ENCODE results near the gene ZFPL1.
A peak's percentile ranks its signal among the peaks of the same experiment; 100 is the strongest.
"Not testable (repeated sequence)": the region's sequence is repeated elsewhere in the genome, so short reads cannot be mapped to it uniquely, and the experiment has no call there.

The ZFPL1 gene

DNA sequence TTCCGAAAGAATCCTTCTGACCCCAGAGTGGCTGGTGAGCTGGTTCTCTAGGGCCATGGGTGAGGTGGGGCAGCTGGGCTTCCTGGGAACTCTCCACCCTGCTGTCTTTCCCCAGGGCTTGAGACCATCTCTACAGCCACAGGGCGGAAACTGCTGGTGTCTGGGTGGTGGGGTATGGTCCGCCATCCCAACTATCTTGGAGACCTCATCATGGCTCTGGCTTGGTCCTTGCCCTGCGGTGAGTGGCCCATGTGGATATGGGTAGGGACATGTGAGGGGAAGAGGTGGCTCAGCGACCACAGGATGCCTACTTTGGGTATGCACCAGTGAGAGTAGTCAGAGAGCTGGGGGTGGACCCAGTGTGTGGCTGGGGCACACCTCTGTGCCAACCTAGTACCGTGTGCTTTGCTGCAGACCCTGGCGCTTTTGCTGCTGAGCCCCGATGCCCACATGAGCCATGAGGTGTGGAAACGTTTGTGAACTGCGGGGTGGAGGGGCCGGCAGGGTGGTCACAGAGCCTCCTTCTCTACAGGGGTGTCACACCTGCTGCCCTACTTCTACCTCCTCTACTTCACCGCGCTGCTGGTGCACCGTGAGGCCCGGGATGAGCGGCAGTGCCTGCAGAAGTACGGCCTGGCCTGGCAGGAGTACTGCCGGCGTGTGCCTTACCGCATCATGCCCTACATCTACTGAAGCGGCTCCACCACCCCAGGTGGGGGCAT lies 31.5 kb downstream of the ZFPL1 start:
- DNase-seq (ENCODE audit: low read depth), result no peak

GRCh38 chr11:65116370-65117205 lies 32.6 kb downstream of the ZFPL1 start:
- DNase-seq (ENCODE audit: low read depth), result peak; percentile 67

- DNase-seq (ENCODE audit: low read depth), result peak; percentile 100
These were observed 33.4 kb downstream of the ZFPL1 start, which contains the start of gene ZNHIT2 for GRCh38 chr11:65117206-65118096. Gene ZNHIT2, minus strand, starts transcription at chr11:65117701. Its CDS starts 48 bp downstream, at chr11:65117653.

DNA sequence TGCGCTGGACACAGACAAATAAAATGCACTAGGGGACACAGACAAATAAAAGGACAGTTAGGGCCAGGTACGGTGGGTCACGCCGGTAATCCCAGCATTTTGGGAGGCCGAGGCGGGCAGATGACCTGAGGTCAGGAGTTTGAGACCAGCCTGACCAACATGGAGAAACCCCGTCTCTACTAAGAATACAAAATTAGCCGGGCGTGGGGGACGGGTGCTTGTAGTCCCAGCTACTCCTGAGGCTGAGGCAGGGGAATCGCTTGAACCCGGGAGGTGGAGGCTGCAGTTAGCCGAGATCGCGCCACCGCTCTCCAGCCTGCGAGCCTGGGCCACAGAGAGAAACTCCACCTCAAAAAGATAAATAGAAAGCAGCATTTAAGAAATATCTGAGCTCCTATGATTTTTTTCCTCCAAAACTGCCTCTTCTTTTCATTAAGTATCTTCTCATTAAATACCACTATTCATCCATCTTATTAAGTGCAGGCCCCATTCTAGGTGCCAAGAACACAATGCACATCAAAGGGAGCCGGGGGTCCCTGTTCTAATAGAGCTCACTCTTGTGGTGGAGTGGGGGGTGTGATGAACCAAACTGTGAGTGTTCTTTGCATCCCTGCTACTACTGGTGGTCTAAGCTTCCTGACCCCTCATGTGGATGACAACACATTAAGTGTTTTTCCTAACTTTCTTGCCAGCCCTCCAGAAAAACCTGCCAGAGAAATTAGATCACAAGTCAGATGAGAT lies 34.2 kb downstream of the ZFPL1 start:
- no peak for DNase-seq (ENCODE audit: low read depth)

DNA sequence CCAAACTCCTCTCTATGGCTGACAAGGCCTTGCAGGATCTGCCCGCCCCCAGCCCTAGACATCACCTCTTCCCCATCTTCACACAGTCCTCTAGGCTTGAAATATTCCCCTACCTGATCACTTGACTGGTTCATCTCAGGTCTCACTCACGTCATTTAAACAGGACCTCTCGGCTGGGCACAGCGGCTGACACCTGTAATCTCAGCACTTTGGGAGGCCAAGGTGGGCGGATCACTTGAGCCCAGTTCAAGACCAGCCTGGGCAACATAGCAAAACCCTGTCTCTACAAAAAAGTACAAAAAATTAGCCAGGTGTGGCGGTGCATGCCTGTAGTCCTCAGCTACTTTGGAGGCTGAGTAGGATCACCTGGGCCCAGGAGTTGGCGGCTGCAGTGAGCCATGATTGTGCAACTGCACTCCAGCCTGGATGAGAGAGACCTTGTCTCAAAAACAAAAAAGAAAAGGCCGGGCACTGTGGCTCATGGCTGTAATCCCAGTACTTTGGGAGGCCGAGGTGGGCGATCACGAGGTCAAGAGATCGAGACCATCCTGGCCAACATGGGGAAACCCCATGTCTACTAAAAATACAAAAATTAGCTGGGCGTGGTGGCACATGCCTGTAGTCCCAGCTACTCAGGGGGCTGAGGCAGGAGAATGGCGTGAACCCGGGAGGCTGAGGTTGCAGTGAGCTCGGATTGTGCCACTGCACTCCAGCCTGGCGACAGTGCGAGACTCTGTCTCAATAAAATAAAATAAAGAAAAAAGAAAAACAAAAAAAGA lies 35.1 kb downstream of the ZFPL1 start:
- not testable (repeated sequence) for DNase-seq (ENCODE audit: low read depth)

DNA sequence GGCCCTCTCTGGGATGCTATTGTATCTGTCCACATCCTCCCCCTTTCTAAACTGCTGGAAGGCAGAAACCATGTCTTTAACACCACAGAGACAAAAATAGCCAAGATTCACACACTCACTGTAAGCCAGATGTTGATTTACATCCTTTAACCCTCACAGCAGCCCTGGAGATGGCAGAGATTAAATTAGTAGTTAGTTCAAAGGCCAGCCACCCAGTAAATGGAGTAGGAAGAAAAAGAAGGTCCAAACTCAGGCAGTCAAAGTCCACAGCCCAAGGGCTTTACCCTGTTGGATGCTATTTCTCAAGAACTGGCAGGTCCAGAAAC lies 35.6 kb downstream of the ZFPL1 start:
- no peak for DNase-seq (ENCODE audit: low read depth)

- DNase-seq (ENCODE audit: low read depth), result no peak
These were observed 36.8 kb downstream of the ZFPL1 start for GRCh38 chr11:65120831-65121230.

GRCh38 chr11:65121447-65121864 lies 37.4 kb downstream of the ZFPL1 start:
- no peak for DNase-seq (ENCODE audit: low read depth)

DNA sequence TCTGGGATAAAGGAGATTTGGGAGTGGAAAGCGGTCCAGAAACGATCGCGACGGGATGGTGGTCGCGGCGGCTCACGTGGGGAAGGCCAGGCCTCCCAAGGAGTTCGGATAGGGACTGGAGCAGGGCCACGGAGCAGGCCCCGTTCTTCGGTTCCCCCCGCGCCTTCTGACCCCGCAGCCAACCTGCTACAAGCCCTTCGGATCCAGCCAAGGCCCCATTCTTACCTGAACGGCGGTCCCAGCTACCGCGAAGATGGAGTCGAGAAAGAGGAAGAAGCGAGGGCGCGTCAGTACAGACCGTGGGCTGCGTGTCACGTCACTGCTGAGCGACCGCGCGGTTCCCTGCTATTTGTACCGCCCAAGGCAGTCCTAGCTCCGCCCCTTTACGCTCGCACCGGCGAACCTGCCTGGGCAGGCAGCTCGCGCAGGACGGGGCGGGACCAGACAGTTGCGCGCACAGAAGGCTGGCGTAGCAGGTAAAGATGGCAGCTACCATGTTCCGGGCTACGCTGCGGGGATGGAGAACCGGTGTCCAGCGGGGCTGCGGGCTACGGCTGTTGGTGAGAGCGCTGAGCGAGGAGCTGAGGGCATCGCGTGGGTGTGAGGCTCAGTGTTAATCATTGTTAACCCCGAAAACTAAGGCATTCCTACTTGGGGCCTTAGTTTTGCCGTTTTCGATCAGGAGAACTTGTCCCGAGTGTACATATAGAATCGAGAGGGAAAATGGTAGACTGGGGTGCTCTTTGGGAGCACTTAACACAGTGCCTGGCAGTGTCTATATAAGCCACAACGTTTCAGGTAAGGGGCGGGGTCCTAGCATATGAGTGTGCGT lies 38.1 kb downstream of the ZFPL1 start, which contains the start of the genes FAU and MRPL49:
TSS of gene FAU (minus strand) at position 270 of the 832 bp plus-strand sequence. CDS start 321 bp downstream, outside the sequence.
TSS of gene MRPL49 (plus strand) at position 457 of the 832 bp plus-strand sequence. CDS start at position 483, 26 bp downstream.
- DNase-seq (ENCODE audit: low read depth), result peak; percentile 98

GRCh38 chr11:65124480-65125196 lies 40.6 kb downstream of the ZFPL1 start:
- no peak for DNase-seq (ENCODE audit: low read depth)

DNA sequence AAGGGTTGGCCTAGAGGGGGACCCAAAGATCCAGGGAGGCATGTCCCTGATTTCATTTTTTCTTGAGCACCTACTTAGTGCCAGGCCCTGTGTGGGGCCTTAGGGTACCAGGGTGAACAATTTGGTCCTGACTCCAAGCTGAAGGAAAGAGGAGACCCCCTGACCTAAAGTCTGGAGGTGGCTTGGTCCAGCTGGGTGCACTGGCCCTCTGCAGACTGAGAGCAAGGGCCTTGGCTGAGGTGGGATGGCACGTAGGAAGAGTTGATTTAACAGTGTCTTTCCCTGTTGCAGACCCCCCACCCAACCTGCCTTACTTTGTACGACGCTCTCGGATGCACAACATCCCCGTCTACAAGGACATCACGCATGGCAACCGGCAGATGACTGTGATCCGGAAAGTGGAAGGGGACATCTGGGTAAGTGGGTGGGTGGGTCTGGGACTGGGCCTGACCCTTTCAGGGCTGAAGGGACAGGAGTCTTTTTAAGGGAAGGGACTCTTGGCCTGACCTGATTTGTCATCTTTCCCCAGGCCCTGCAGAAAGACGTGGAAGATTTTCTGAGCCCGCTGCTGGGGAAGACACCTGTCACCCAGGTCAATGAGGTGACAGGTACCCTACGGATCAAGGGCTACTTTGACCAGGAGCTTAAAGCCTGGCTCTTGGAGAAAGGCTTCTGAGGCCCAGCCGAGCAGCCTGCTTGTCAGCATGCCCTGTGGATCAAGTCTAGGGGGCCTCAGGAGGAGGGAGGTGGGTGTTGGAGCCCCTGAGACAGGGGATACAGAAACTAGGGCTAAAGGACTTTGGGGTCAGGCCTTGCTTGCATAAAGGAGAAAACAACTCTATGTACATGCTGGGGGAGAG lies 41.4 kb downstream of the ZFPL1 start:
- no peak for DNase-seq (ENCODE audit: low read depth)

GRCh38 chr11:65126624-65127274 lies 42.7 kb downstream of the ZFPL1 start:
- DNase-seq (ENCODE audit: low read depth), result no peak

DNA sequence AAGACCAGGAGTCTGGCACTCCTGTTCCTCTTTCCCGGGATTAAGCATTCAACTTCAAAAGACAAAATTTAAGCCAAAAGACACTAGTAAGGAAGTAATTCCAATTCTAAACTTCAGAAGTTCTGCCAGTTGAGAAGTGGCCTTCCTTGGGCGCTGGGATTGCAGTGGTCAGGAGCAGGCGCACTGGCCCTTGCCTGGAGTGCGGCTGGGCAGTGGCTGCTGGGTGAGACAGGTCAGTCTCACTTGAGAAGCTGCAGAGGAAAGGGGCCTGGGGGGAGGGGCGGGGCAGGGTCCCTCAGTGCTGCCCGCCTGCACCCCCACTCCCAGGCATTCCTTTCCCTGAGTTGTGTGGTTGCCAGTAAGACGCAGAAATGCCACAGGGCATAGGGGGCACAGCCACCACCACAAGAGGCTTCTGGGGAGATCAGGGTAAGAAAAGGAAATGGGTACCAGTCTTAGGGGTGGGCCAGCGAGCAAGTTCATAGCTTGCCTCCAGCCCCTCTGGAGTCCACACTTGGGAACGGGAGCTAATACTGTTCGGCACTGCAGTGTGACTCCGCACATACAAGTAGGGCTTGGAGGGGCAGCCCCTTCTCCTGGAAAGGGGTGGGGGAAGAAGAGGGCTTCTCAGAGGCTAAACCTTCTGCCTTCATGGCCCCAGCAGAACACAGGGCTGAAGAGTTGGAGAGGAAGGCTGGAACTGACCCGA lies 43.6 kb downstream of the ZFPL1 start:
- no peak for DNase-seq (ENCODE audit: low read depth)

DNA sequence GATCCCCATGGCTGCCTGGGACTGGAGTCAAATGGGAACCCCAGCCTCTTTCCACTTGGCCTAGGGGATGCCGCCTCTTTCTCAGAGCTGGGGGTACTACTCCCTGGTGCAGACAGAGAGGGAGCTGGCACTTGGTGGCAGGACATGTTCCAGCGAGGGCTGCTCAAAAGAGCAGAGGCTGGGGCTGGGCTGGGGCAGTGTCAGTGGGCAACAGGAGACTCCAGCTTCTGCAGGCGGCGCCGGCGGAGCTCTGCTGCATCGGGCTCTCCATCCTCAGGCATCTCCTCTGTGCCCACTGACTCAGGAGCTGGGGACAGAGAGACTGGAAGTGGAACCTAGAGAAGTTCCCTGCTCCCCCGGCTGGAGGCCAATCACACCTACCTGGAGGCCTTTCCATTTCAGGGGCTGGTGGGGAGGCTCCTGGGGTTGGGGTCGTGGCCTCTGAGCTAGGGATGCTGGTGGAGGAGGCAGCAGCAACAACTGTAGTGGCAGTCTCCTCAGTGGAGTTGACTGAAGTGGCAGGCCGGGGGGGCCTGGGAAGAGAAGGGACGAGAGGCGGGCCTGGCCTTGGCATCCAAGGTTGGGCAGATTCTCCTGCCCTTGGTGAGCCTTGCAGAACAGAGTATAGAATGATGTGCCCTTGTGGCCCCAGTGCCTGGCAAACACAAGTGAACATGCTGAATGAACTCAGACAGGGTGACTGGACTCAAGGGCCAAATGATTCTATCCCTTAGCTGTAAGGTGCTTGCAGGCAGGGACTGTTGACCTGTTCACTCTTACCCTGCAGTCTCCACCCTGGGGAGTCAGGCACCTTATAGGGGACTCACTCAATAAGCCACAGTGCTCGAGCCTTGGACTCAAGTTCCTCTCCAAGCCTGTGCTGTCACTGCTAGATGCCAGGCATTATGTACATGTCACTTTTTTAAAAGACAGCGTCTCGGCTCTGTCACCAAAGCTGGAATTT lies 44.4 kb downstream of the ZFPL1 start:
- no peak for DNase-seq (ENCODE audit: low read depth)

- DNase-seq (ENCODE audit: low read depth), result no peak
These were observed 45.8 kb downstream of the ZFPL1 start for GRCh38 chr11:65129649-65130441.
